ENCODE results near the gene GAS7.

DNA sequence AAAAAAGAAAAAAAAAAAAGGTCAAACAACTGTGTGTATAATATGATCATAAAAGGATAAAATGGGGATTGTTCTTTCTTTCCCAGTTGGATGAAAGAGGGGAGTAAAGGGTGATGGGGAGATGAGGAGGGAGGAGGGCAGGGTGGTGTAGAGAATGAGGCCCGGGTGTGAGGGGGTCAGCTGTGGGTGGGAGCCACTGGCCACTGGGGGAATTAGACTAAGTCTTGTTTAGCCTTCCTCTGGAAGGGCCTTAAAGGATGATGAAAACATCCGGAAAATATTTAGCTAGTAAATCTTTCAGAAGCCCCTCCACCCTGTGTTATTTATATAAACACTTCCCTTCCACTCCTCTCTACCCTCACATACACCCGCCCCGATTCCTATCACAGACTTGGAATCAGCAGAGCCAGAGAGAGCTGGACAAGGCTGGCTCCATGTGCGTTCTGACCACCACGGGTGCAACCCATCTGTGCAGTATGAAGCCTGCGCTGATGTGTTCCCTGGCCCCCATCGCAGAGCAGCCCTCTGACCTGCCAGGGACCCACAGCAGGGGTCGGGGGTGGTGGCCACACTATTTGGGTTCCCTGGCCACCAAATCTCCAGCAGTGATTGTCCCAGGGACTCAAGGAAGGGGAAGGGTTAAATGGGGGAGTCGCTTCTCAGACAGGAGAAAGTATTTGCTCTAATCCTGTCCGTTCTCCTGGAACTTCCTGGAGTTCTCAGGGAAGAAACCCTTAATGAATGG is 72.7 kb downstream of the GAS7 start:
- no peak for TF ChIP-seq CENPX (CRISPR knock-in tag; IDR thresholded peaks at IDR 0.05)
- TF ChIP-seq, protein P1, sequence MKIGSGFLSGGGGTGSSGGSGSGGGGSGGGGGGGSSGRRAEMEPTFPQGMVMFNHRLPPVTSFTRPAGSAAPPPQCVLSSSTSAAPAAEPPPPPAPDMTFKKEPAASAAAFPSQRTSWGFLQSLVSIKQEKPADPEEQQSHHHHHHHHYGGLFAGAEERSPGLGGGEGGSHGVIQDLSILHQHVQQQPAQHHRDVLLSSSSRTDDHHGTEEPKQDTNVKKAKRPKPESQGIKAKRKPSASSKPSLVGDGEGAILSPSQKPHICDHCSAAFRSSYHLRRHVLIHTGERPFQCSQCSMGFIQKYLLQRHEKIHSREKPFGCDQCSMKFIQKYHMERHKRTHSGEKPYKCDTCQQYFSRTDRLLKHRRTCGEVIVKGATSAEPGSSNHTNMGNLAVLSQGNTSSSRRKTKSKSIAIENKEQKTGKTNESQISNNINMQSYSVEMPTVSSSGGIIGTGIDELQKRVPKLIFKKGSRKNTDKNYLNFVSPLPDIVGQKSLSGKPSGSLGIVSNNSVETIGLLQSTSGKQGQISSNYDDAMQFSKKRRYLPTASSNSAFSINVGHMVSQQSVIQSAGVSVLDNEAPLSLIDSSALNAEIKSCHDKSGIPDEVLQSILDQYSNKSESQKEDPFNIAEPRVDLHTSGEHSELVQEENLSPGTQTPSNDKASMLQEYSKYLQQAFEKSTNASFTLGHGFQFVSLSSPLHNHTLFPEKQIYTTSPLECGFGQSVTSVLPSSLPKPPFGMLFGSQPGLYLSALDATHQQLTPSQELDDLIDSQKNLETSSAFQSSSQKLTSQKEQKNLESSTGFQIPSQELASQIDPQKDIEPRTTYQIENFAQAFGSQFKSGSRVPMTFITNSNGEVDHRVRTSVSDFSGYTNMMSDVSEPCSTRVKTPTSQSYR (CRISPR knock-in tag; IDR thresholded peaks at IDR 0.05; ENCODE audit: borderline replicate concordance): no peak
- TF ChIP-seq REST (IDR thresholded peaks at IDR 0.05; ENCODE audit: borderline replicate concordance in 1 of 2, low read depth in 1 of 2, low read length in 2 of 2): no peak
